Caco-2 (cell line): ENCODE data around the gene UCHL5. TPM values are rescaled to one million over a fixed set of nuclear protein-coding genes. Genes with fewer than 3 reads are reported as not detected.
"Not testable (repeated sequence)": the region's sequence is repeated elsewhere in the genome, so short reads cannot be mapped to it uniquely, and the experiment has no call there.

Experiments
- BruUV-seq: library from RNA; stranded (reverse); fragments of 400-500 nt; replicated peaks from 2 replicates; lab custom pipeline; 2021; lab: Mats Ljungman, UMichigan
- CTCF ChIA-PET: fragments of 300-600 bp; sonication (Branson Sonifier 250); formaldehyde crosslinking; loops from one replicate; lab custom pipeline; 2022; ENCODE audit warnings: antibody characterized with exemption; lab: Charles Lee
- POLR2A ChIA-PET: fragments of 300-600 bp; sonication (Branson Sonifier 250); formaldehyde crosslinking; loops from one replicate; lab custom pipeline; 2022; ENCODE audit warnings: antibody characterized with exemption; lab: Charles Lee
- DNase-seq, 2 experiments: peaks; one replicate each; pipeline versions ENCODE4 v3.0.0 to v3.0.0-alpha.2; 2020 to 2022
- H3K27me3 ChIP-seq: replicated peaks from 2 replicates; pipeline ENCODE4 v1.6.0; 2011; ENCODE audit warnings: low read length; ENCODE audit not compliant: control insufficient read depth, insufficient read depth
- H3K36me3 ChIP-seq: 2 replicates; pipeline ENCODE4 v1.5.1; 2011; ENCODE audit warnings: low read length; ENCODE audit not compliant: control insufficient read depth, insufficient read depth
- H3K4me1 ChIP-seq: fragments of 250-450 bp; sonication (Bioruptor Pico); 2 replicates; pipeline ENCODE4 v1.5.1; 2020; ENCODE audit warnings: mild to moderate bottlenecking
- H3K4me3 ChIP-seq: 2 replicates; pipeline ENCODE4 v1.5.1; 2011; ENCODE audit warnings: low read depth, mild to moderate bottlenecking, control low read depth, low read length
- H3K9me3 ChIP-seq: fragments of 250-450 bp; sonication (Bioruptor Pico); 2 replicates; pipeline ENCODE4 v1.5.1; 2020; ENCODE audit warnings: mild to moderate bottlenecking, moderate library complexity
- H3K27ac Mint-ChIP-seq: one replicate; pipeline ENCODE4 v1.8.0; 2022; ENCODE audit warnings: mixed read lengths; ENCODE audit not compliant: unreplicated experiment
- H3K27me3 Mint-ChIP-seq: one replicate; pipeline ENCODE4 v1.8.0; 2022; ENCODE audit warnings: mixed read lengths; ENCODE audit not compliant: insufficient read depth, unreplicated experiment
- H3K36me3 Mint-ChIP-seq: one replicate; pipeline ENCODE4 v1.8.0; 2022; ENCODE audit warnings: mild to moderate bottlenecking, mixed read lengths; ENCODE audit not compliant: insufficient read depth, unreplicated experiment
- H3K4me1 Mint-ChIP-seq: one replicate; pipeline ENCODE4 v1.8.0; 2022; ENCODE audit warnings: low read depth, mixed read lengths; ENCODE audit not compliant: unreplicated experiment
- H3K4me3 Mint-ChIP-seq: one replicate; pipeline ENCODE4 v1.8.0; 2022; ENCODE audit warnings: mild to moderate bottlenecking, moderate library complexity, mixed read lengths; ENCODE audit not compliant: unreplicated experiment
- H3K9me3 Mint-ChIP-seq: one replicate; pipeline ENCODE4 v1.8.0; 2022; ENCODE audit warnings: mixed read lengths; ENCODE audit not compliant: unreplicated experiment
- intact Hi-C: fragments of 100-400 bp; cut with micrococcal nuclease; formaldehyde crosslinking; loops from one replicate; pipeline ENCODE4 v1.10.0; 2022; ENCODE audit not compliant: unreplicated experiment
- total RNA-seq: library from RNA; stranded (reverse); gene quantifications from 2 replicates; pipeline ENCODE4 v1.2.3, GENCODE V29; 2022
- TF ChIP-seq, protein P1 (sequence below), 2 experiments: fragments of 200-600 bp in 1 of 2; IDR thresholded peaks; 1 replicate in 1 of 2; 2 replicates in 1 of 2; pipeline versions ENCODE4 v1.5.1 to v1.8.0; 2011 to 2022; ENCODE audit warnings: antibody characterized with exemption in 1 of 2, control low read depth in 1 of 2, inconsistent platforms in 1 of 2, low read depth in 1 of 2, low read length in 1 of 2, mild to moderate bottlenecking in 1 of 2, moderate library complexity in 1 of 2; ENCODE audit not compliant: insufficient read depth in 1 of 2, severe bottlenecking in 1 of 2, unreplicated experiment in 1 of 2

The UCHL5 gene
- total RNA-seq, 1 experiment from 2014 or later = 49.6 TPM

- CTCF ChIA-PET = no interaction called here
- peaks cover 6% of the 10 kb centered on the region for H3K36me3 Mint-ChIP-seq
- H3K27me3 Mint-ChIP-seq = no peaks in the 10 kb centered on the region
- H3K4me1 Mint-ChIP-seq = no peaks in the 10 kb centered on the region
- POLR2A ChIA-PET = no interaction called here
- Histone ChIP-seq H3K4me3 (no peak overlapping the region), H3K27me3 (no peaks in the 10 kb centered on the region), H3K9me3 (0 out of 2 replicates have a peak, but pooled peaks cover 2% of the 10 kb centered on the region), H3K4me1 (0 out of 2 replicates have a peak, but pooled peaks cover 4% of the 10 kb centered on the region), H3K36me3 (peaks cover 1% of the 10 kb centered on the region; the same call in 1 of the 2 replicates)
- no peak for DNase-seq
- intact Hi-C loops = no loop called here
- BruUV-seq = no TSS peak
- no peak overlapping the region for H3K27ac Mint-ChIP-seq
- H3K9me3 Mint-ChIP-seq = peaks cover 10% of the 10 kb centered on the region
- TF ChIP-seq, protein P1, sequence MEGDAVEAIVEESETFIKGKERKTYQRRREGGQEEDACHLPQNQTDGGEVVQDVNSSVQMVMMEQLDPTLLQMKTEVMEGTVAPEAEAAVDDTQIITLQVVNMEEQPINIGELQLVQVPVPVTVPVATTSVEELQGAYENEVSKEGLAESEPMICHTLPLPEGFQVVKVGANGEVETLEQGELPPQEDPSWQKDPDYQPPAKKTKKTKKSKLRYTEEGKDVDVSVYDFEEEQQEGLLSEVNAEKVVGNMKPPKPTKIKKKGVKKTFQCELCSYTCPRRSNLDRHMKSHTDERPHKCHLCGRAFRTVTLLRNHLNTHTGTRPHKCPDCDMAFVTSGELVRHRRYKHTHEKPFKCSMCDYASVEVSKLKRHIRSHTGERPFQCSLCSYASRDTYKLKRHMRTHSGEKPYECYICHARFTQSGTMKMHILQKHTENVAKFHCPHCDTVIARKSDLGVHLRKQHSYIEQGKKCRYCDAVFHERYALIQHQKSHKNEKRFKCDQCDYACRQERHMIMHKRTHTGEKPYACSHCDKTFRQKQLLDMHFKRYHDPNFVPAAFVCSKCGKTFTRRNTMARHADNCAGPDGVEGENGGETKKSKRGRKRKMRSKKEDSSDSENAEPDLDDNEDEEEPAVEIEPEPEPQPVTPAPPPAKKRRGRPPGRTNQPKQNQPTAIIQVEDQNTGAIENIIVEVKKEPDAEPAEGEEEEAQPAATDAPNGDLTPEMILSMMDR (IDR thresholded peaks at IDR 0.05; ENCODE audit: insufficient read depth in 1 of 2, low read depth in 1 of 2, low read length in 1 of 2, severe bottlenecking in 1 of 2, unreplicated experiment in 1 of 2) = no peak
- H3K4me3 Mint-ChIP-seq = no peak overlapping the region
These were observed 65.0 kb downstream of the UCHL5 start for GRCh38 chr1:192994141-192994540.

DNA sequence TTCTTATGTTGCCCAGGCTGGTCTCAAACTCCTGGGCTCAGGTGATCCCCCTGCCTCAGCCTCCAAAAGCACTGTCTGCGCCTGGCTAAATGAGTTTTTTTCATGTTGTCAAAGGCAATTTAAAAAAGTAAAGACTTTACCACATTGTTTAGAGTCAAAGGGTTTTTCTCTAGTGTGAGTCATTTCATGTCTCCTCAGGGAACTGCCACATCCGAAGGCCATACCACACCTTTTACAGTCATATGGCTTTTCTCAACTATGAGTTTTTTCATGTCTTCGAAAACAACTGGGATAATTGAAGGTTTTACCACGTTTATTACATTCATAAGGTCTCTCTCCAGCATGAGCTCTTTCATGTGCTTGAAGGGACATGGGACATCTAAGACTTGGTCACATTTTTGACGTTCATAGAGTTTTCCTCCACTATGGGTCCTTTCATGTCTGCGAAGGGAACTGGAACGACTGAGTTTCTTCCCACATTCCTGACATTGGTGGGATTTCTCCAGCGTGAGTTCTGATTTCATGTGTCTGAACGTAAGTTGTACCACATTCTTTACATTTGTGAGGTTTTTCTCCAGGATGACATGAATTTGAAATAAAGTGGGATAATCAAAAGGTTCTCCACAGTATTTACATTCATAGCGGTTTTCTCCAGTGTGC is 65.6 kb downstream of the UCHL5 start:
- Histone ChIP-seq H3K9me3 (0 out of 2 replicates have a peak, but pooled peaks cover 2% of the 10 kb centered on the region), H3K4me3 (no peak overlapping the region), H3K27me3 (no peaks in the 10 kb centered on the region), H3K4me1 (0 out of 2 replicates have a peak, but pooled peaks cover 4% of the 10 kb centered on the region), H3K36me3 (no peaks in the 10 kb centered on the region)
- Mint-ChIP-seq H3K4me3 (no peak overlapping the region), H3K36me3 (peaks cover 6% of the 10 kb centered on the region), H3K27me3 (no peaks in the 10 kb centered on the region), H3K4me1 (no peaks in the 10 kb centered on the region), H3K27ac (no peak overlapping the region), H3K9me3 (peaks cover 5% of the 10 kb centered on the region)
- intact Hi-C loops = no loop called here
- no peak for DNase-seq
- BruUV-seq = no TSS peak
- ChIA-PET POLR2A (no interaction called here), CTCF (no interaction called here)
- TF ChIP-seq, protein P1 (IDR thresholded peaks at IDR 0.05; ENCODE audit: insufficient read depth in 1 of 2, low read depth in 1 of 2, low read length in 1 of 2, severe bottlenecking in 1 of 2, unreplicated experiment in 1 of 2) = no peak

DNA sequence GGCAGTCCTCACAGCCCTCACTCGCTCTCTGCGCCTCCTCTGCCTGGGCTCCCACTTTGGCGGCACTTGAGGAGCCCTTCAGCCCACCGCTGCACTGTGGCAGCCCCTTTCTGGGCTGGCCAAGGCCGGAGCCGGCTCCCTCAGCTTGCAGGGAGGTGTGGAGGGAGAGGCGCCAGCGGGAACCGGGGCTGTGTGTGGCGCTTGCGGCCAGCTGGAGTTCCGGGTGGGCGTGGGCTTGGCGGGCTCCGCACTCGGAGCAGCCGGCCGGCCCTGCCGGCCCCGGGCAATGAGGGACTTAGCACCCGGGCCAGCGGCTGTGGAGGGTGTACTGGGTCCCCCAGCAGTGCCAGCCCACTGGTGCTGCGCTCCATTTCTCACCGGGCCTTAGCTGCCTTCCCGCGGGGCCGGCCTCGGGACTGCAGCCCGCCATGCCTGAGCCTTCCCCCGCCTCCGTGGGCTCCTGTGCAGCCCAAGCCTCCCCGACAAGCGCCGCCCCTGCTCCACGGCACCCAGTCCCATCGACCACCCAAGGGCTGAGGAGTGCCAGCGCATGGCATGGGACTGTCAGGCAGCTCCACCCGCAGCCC is 72.3 kb downstream of the UCHL5 start:
- H3K4me3 ChIP-seq, H3K27me3 ChIP-seq, H3K27me3 Mint-ChIP-seq, CTCF ChIA-PET, intact Hi-C loops, H3K9me3 ChIP-seq, BruUV-seq, H3K4me1 Mint-ChIP-seq, H3K36me3 ChIP-seq, H3K27ac Mint-ChIP-seq, DNase-seq, H3K4me1 ChIP-seq, H3K36me3 Mint-ChIP-seq, H3K4me3 Mint-ChIP-seq, H3K9me3 Mint-ChIP-seq, POLR2A ChIA-PET: not testable (repeated sequence)
